CD14-positive monocyte (primary cell): Measurements from ENCODE around the gene MSI1. TPM values are rescaled to one million over a fixed set of nuclear protein-coding genes. Genes with fewer than 3 reads are reported as not detected.

Experiments used
- DNase-seq, 3 donors: peaks; one replicate each; pipeline ENCODE4 v3.0.0-alpha.2; 2011 to 2022
- H2AFZ ChIP-seq: 2 replicates; pipeline ENCODE4 v1.6.0; 2012; ENCODE audit warnings: mild to moderate bottlenecking, low read depth, low read length, inconsistent platforms; ENCODE audit not compliant: insufficient read depth, poor library complexity, severe bottlenecking
- H3K27ac ChIP-seq, 2 donors: 1 replicate in 1 of 2; 2 replicates in 1 of 2; pipeline ENCODE4 v1.5.1; 2012 to 2013; ENCODE audit warnings: low read length in 2 of 2, control low read depth in 1 of 2, inconsistent platforms in 1 of 2, low read depth in 1 of 2, mild to moderate bottlenecking in 1 of 2
- H3K27me3 ChIP-seq, 2 donors: one replicate each; pipeline versions ENCODE4 v1.6.0 to v1.6.1; 2011 to 2013; ENCODE audit warnings: low read length in 2 of 2; ENCODE audit not compliant: control insufficient read depth in 2 of 2, insufficient read depth in 2 of 2
- H3K36me3 ChIP-seq, 2 donors: replicated peaks in 1 of 2; 1 replicate in 1 of 2; 2 replicates in 1 of 2; pipeline versions ENCODE4 v1.5.1 to v1.6.1; 2012 to 2013; ENCODE audit warnings: low read length in 2 of 2, control low read depth in 1 of 2, inconsistent platforms in 1 of 2, mild to moderate bottlenecking in 1 of 2; ENCODE audit not compliant: insufficient read depth in 2 of 2, control insufficient read depth in 1 of 2
- H3K4me1 ChIP-seq, 2 donors: 1 replicate in 1 of 2; 2 replicates in 1 of 2; pipeline versions ENCODE4 v1.5.1 to v1.6.1; 2012 to 2013; ENCODE audit warnings: low read length in 2 of 2, control low read depth in 1 of 2, inconsistent platforms in 1 of 2, mild to moderate bottlenecking in 1 of 2, moderate library complexity in 1 of 2; ENCODE audit not compliant: insufficient read depth in 2 of 2, control insufficient read depth in 1 of 2
- H3K4me2 ChIP-seq: replicated peaks from 2 replicates; pipeline ENCODE3; 2012; ENCODE audit warnings: low read length, moderate library complexity, mild to moderate bottlenecking; ENCODE audit not compliant: poor library complexity, severe bottlenecking; ENCODE audit errors: extremely low read depth
- H3K4me3 ChIP-seq, 3 experiments: fragments of 200-600 bp in 1 of 3; sonication (generic) in 1 of 3; replicated peaks in 1 of 3; 1 replicate in 2 of 3; 2 replicates in 1 of 3; pipeline ENCODE4 v1.5.1; 2011 to 2013; ENCODE audit warnings: low read length in 3 of 3, mild to moderate bottlenecking in 3 of 3, control low read depth in 2 of 3, low read depth in 2 of 3, inconsistent platforms in 1 of 3, moderate library complexity in 1 of 3
- H3K79me2 ChIP-seq: 2 replicates; pipeline ENCODE4 v1.6.0; 2012; ENCODE audit warnings: mild to moderate bottlenecking, control low read depth, inconsistent platforms, low read length, moderate library complexity; ENCODE audit not compliant: insufficient read depth
- H3K9ac ChIP-seq: 2 replicates; pipeline ENCODE4 v1.6.0; 2017; ENCODE audit warnings: low read length, mild to moderate bottlenecking; ENCODE audit not compliant: insufficient read depth, poor library complexity, severe bottlenecking
- H3K9me3 ChIP-seq, 2 donors: replicated peaks in 1 of 2; 1 replicate in 1 of 2; 2 replicates in 1 of 2; pipeline versions ENCODE4 v1.5.1 to v1.6.1; 2012 to 2013; ENCODE audit warnings: low read length in 2 of 2, control low read depth in 1 of 2; ENCODE audit not compliant: control insufficient read depth in 1 of 2, insufficient read depth in 1 of 2
- H4K20me1 ChIP-seq: 2 replicates; pipeline ENCODE4 v1.6.0; 2012; ENCODE audit warnings: mild to moderate bottlenecking, low read length, control low read depth, moderate library complexity; ENCODE audit not compliant: insufficient read depth
- H3K27ac Mint-ChIP-seq, 7 donors: one replicate each; pipeline ENCODE4 v1.8.0; 2020; ENCODE audit warnings: mild to moderate bottlenecking in 7 of 7, mixed read lengths in 7 of 7, moderate library complexity in 6 of 7, inconsistent platforms in 2 of 7
- H3K27me3 Mint-ChIP-seq, 3 donors: one replicate each; pipeline ENCODE4 v1.8.0; 2021 to 2022; ENCODE audit warnings: low read depth in 3 of 3, mild to moderate bottlenecking in 3 of 3, mixed read lengths in 3 of 3, moderate library complexity in 3 of 3, inconsistent platforms in 1 of 3
- H3K36me3 Mint-ChIP-seq, 2 donors: one replicate each; pipeline ENCODE4 v1.8.0; 2020; ENCODE audit warnings: mixed read lengths in 2 of 2, inconsistent platforms in 1 of 2, mild to moderate bottlenecking in 1 of 2
- H3K4me1 Mint-ChIP-seq: one replicate; pipeline ENCODE4 v1.8.0; 2020; ENCODE audit warnings: mild to moderate bottlenecking, mixed read lengths
- H3K4me3 Mint-ChIP-seq, 2 donors: one replicate each; pipeline ENCODE4 v1.8.0; 2020; ENCODE audit warnings: mild to moderate bottlenecking in 2 of 2, mixed read lengths in 2 of 2, moderate library complexity in 1 of 2
- H3K9me3 Mint-ChIP-seq, 7 donors: one replicate each; pipeline ENCODE4 v1.8.0; 2020 to 2022; ENCODE audit warnings: mixed read lengths in 7 of 7, mild to moderate bottlenecking in 6 of 7, moderate library complexity in 6 of 7, inconsistent platforms in 2 of 7
- CTCF ChIP-seq: fragments of 200-600 bp; IDR thresholded peaks from one replicate; pipeline ENCODE4 v1.8.0; 2022; ENCODE audit warnings: antibody characterized with exemption, mild to moderate bottlenecking
- WGBS: methylation state at CpG from one replicate; pipeline ENCODE4 v1.1.5; 2013; ENCODE audit warnings: missing lambda C conversion rate; ENCODE audit not compliant: insufficient coverage; 5-methylcytosine and 5-hydroxymethylcytosine counted together
- intact Hi-C, 2 donors: fragments of 100-400 bp; cut with micrococcal nuclease; formaldehyde crosslinking; loops; one replicate each; pipeline versions ENCODE4 v1.15.0 to v1.15.1; 2023
- polyA plus RNA-seq, 3 donors: library from polyadenylated mRNA; depleted of rRNA in 1 of 3; unstranded in 2 of 3; stranded (reverse) in 1 of 3; fragments of 300-500 nt in 2 of 3; fragments of >200 nt in 1 of 3; fragmentation: Illumina TruSeq in 2 of 3; gene quantifications; 1 replicate in 2 of 3; 2 replicates in 1 of 3; pipeline ENCODE4 v1.2.3, GENCODE V29; 2012 to 2021

The MSI1 gene
- polyA plus RNA-seq, 3 donors = not detected

- H3K9ac ChIP-seq = no peak overlapping the region
- intact Hi-C loops = no loop called here
- peaks cover 2 to 4% of the 10 kb centered on the region in 2 donors for H3K9me3 ChIP-seq
- H4K20me1 ChIP-seq = no peaks in the 10 kb centered on the region
- Mint-ChIP-seq H3K9me3 (peaks cover 0 to 9% (median 2%) of the 10 kb centered on the region in 7 donors), H3K27me3 (peaks cover 63 to 89% (median 75%) of the 10 kb centered on the region in 3 donors), H3K4me1 (peaks cover 4% of the 10 kb centered on the region), H3K4me3 (no peak overlapping the region), H3K36me3 (no peaks in the 10 kb centered on the region), H3K27ac (no peak overlapping the region)
- no peak overlapping the region for H3K4me2 ChIP-seq
- H3K27me3 ChIP-seq = peaks cover 43 to 76% of the 10 kb centered on the region in 2 donors
- peaks cover 0 to 4% of the 10 kb centered on the region in 2 donors for H3K4me1 ChIP-seq
- no peak overlapping the region for H2AFZ ChIP-seq
- no peaks in the 10 kb centered on the region for H3K36me3 ChIP-seq
- no peak overlapping the region for H3K27ac ChIP-seq
- no peak for TF ChIP-seq CTCF
- H3K4me3 ChIP-seq = no peak overlapping the region
- H3K79me2 ChIP-seq = no peaks in the 10 kb centered on the region
- no peak for DNase-seq
- WGBS = 94% methylated on average over 2 of the region's 6 CpGs
These were observed 4.5 kb downstream of the MSI1 start for GRCh38 chr12:120364487-120364886.

- peaks cover 2 to 3% of the 10 kb centered on the region in 2 donors for H3K9me3 ChIP-seq
- no peaks in the 10 kb centered on the region for H3K79me2 ChIP-seq
- Mint-ChIP-seq H3K36me3 (no peaks in the 10 kb centered on the region), H3K4me1 (peaks cover 3% of the 10 kb centered on the region), H3K27me3 (peaks cover 68 to 95% (median 78%) of the 10 kb centered on the region in 3 donors), H3K9me3 (peaks cover 0 to 7% (median 1%) of the 10 kb centered on the region in 7 donors), H3K27ac (no peak overlapping the region), H3K4me3 (no peak overlapping the region)
- H3K4me2 ChIP-seq = no peak overlapping the region
- H3K4me1 ChIP-seq = peaks cover 0 to 2% of the 10 kb centered on the region in 2 donors
- H3K9ac ChIP-seq = no peak overlapping the region
- intact Hi-C loops = no loop called here
- H2AFZ ChIP-seq = no peak overlapping the region
- H3K4me3 ChIP-seq = no peak overlapping the region
- no peaks in the 10 kb centered on the region for H4K20me1 ChIP-seq
- no peaks in the 10 kb centered on the region for H3K36me3 ChIP-seq
- WGBS = 85% methylated on average over 8 of the region's 9 CpGs
- H3K27ac ChIP-seq = no peak overlapping the region
- DNase-seq = no peak
- peaks cover 40 to 75% of the 10 kb centered on the region in 2 donors for H3K27me3 ChIP-seq
- no peak for TF ChIP-seq CTCF
These were observed 5.6 kb downstream of the MSI1 start for GRCh38 chr12:120363274-120363855.
